G401.6 (cell line): ENCODE measurements around the gene RAPSN.

Experiments used
- FAIRE-seq: peaks from 2 replicates; lab custom pipeline; 2012; peaks lifted over from hg19 to GRCh38; lab: Jason Lieb, UNC

RAPSN gene

GRCh38 chr11:47389577-47390421, 59.1 kb downstream of the RAPSN start:
- FAIRE-seq, result no peak

- no peak for FAIRE-seq
Observed at GRCh38 chr11:47388697-47389576, 60.0 kb downstream of the RAPSN start.

- FAIRE-seq, result no peak
Observed at GRCh38 chr11:47387944-47388696, 60.8 kb downstream of the RAPSN start.
